PC-3 (cell line): ENCODE results near the gene TMEFF2. TPM values are rescaled to one million over a fixed set of nuclear protein-coding genes. Genes with fewer than 3 reads are reported as not detected.

Experiments
- ATAC-seq: fragments of 200-7000 bp; cut with Tn5 transposase; 2 replicates; pipeline ENCODE4 v1.9.1; 2020; ENCODE audit warnings: mild to moderate bottlenecking, moderate library complexity
- BruUV-seq: library from RNA; stranded (reverse); fragments of 400-500 nt; replicated peaks from 2 replicates; lab custom pipeline; 2021; lab: Mats Ljungman, UMichigan
- CTCF ChIA-PET: fragments of 300-600 bp; sonication (Branson Sonifier 250); formaldehyde crosslinking; loops from one replicate; lab custom pipeline; 2022; ENCODE audit warnings: antibody characterized with exemption; lab: Charles Lee
- POLR2A ChIA-PET: fragments of 300-600 bp; sonication (Branson Sonifier 250); formaldehyde crosslinking; loops from one replicate; lab custom pipeline; 2022; ENCODE audit warnings: antibody characterized with exemption; ENCODE audit not compliant: unreplicated experiment; lab: Charles Lee
- DNase-seq: peaks from one replicate; pipeline ENCODE4 v3.0.0-alpha.2; 2015
- H2AFZ ChIP-seq: fragments of 300-600 bp; sonication (generic); 2 replicates; pipeline ENCODE4 v1.6.0; 2016; ENCODE audit warnings: antibody characterized with exemption, low read length
- H3F3A ChIP-seq: fragments of 300-600 bp; sonication (generic); one replicate; pipeline ENCODE4 v1.6.0; 2017; ENCODE audit warnings: antibody characterized with exemption, low read length, control low read depth, mild to moderate bottlenecking; ENCODE audit not compliant: unreplicated experiment
- H3K27ac ChIP-seq: fragments of 300-600 bp; sonication (generic); 2 replicates; pipeline ENCODE4 v1.5.1; 2016; ENCODE audit warnings: mild to moderate bottlenecking, low read length
- H3K27me3 ChIP-seq: fragments of 300-600 bp; sonication (generic); 2 replicates; pipeline ENCODE4 v1.6.1; 2016; ENCODE audit warnings: low read length, mixed read lengths
- H3K36me3 ChIP-seq: fragments of 300-600 bp; sonication (generic); 2 replicates; pipeline ENCODE4 v1.6.1; 2016; ENCODE audit warnings: low read depth, mixed run types, low read length, mixed read lengths
- H3K4me1 ChIP-seq: fragments of 300-600 bp; sonication (generic); 2 replicates; pipeline ENCODE4 v1.5.1; 2016; ENCODE audit warnings: low read length; ENCODE audit not compliant: insufficient read depth
- H3K4me2 ChIP-seq: fragments of 300-600 bp; sonication (generic); 2 replicates; pipeline ENCODE4 v1.6.0; 2016; ENCODE audit warnings: low read length
- H3K4me3 ChIP-seq: fragments of 300-600 bp; sonication (generic); 2 replicates; pipeline ENCODE4 v1.5.1; 2016; ENCODE audit warnings: mild to moderate bottlenecking, low read length, mixed read lengths
- H3K79me2 ChIP-seq: fragments of 300-600 bp; sonication (generic); 2 replicates; pipeline ENCODE4 v1.6.1; 2017; ENCODE audit warnings: low read length, mixed read lengths
- H3K9ac ChIP-seq: fragments of 300-600 bp; sonication (generic); 2 replicates; pipeline ENCODE4 v1.6.0; 2016; ENCODE audit warnings: mild to moderate bottlenecking, low read length
- H3K9me2 ChIP-seq: fragments of 300-600 bp; sonication (generic); replicated peaks from 2 replicates; pipeline ENCODE4 v1.6.1; 2016; ENCODE audit warnings: mixed run types, low read length, mixed read lengths
- H3K9me3 ChIP-seq: fragments of 300-600 bp; sonication (generic); 2 replicates; pipeline ENCODE4 v1.6.1; 2016; ENCODE audit warnings: low read length, mixed read lengths
- H4K20me1 ChIP-seq: fragments of 300-600 bp; sonication (generic); 2 replicates; pipeline ENCODE4 v1.6.1; 2016; ENCODE audit warnings: low read length, mixed read lengths
- CTCF ChIP-seq: fragments of 300-600 bp; sonication (generic); conservative IDR thresholded peaks from 2 replicates; pipeline ENCODE4 v1.5.1; 2017; ENCODE audit warnings: antibody characterized with exemption, low read depth, mild to moderate bottlenecking, low read length
- EZH2 ChIP-seq: fragments of 300-600 bp; sonication (generic); IDR thresholded peaks from one replicate; pipeline ENCODE4 v1.6.1; 2017; ENCODE audit warnings: antibody characterized with exemption, mild to moderate bottlenecking, low read length; ENCODE audit not compliant: unreplicated experiment
- EZH2phosphoT487 ChIP-seq: fragments of 300-600 bp; sonication (generic); IDR thresholded peaks from 2 replicates; pipeline ENCODE4 v1.6.1; 2018; ENCODE audit warnings: mild to moderate bottlenecking, antibody characterized with exemption, low read length, borderline replicate concordance
- intact Hi-C: fragments of 100-400 bp; cut with micrococcal nuclease; formaldehyde crosslinking; loops from 2 replicates; pipeline ENCODE4 v1.9.0; 2023
- total RNA-seq: library from RNA; depleted of rRNA; stranded (reverse); fragments of >200 nt; gene quantifications from 2 replicates; pipeline ENCODE4 v1.2.3, GENCODE V29; 2014

Gene TMEFF2
- total RNA-seq, 1 experiment from 2014 or later = not detected

DNA sequence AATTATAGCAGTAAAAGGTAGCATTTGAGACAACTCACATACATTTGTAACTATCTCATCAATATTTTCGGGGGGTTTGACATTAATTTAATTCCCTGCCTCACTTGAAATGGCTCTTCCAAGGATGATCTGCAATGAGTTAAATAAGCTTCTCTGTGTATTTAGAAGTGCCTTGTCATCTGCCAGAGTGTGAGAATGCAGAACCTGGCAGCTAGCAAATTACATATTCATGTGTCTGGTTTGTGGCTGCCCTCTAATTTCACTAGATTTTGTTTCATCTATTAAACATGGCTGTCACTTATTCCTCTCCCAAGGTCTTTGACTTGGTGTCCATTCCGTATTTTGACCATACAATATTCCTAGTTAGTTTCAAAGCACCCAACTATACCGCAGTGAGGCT is 189.5 kb downstream of the TMEFF2 start:
- Histone ChIP-seq H3K27me3 (no peaks in the 10 kb centered on the region), H3K9ac (no peak overlapping the region), H3K4me1 (no peaks in the 10 kb centered on the region), H3K4me3 (no peak overlapping the region), H3K9me3 (no peaks in the 10 kb centered on the region), H3K9me2 (no peaks in the 10 kb centered on the region), H3K27ac (no peak overlapping the region), H3K36me3 (no peaks in the 10 kb centered on the region), H2AFZ (no peak overlapping the region), H3K79me2 (no peaks in the 10 kb centered on the region), H3K4me2 (no peak overlapping the region), H4K20me1 (no peaks in the 10 kb centered on the region), H3F3A (no peaks in the 10 kb centered on the region)
- ChIA-PET POLR2A (no interaction called here), CTCF (no interaction called here)
- ATAC-seq = no peak
- no peak for DNase-seq
- no peak for TF ChIP-seq EZH2phosphoT487
- no peak for TF ChIP-seq EZH2
- no peak for TF ChIP-seq CTCF
- intact Hi-C loops = no loop called here
- BruUV-seq = no TSS peak

DNA sequence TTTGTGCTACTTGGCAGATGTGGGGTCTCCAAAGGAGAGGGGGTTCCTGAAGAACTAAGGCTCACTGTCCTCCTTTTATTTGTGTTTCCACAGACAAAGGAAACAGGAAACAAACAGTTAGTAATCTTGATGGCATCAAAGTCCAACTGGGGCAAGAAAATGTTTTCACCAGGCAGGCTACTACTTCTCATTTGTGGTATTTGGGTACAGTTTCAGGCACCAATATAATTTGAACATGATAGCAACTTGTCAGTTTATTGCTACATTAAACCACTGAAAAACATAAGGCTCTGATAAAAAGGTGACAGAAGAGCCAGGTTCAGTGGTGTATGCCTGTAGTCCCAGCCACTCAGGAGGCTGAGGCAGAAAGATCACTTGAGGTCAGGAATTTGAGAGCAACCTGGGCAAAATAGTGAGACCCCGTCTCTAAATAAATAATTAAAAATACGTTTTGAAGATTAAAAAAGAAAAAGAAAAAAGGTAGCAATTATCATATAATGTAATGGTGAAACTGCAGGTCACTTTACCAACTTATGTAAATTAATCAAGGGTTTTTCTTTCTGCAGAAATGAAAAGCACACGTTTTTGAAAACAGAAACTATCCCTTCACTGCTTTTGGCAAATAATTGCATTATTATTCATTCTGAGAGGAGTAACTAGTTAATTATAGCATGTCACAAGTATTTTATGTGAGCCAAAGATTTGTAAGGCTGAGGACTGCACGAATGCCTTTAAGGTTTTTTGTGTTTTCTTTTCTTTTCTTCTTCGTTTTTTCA is 190.4 kb downstream of the TMEFF2 start:
- Histone ChIP-seq H2AFZ (no peak overlapping the region), H4K20me1 (no peaks in the 10 kb centered on the region), H3K27me3 (no peaks in the 10 kb centered on the region), H3K9ac (no peak overlapping the region), H3F3A (no peaks in the 10 kb centered on the region), H3K4me1 (peaks cover under 1% of the 10 kb centered on the region; the same call in 1 of the 2 replicates), H3K4me2 (no peak overlapping the region), H3K9me3 (no peaks in the 10 kb centered on the region), H3K9me2 (no peaks in the 10 kb centered on the region), H3K79me2 (no peaks in the 10 kb centered on the region), H3K36me3 (no peaks in the 10 kb centered on the region), H3K27ac (no peak overlapping the region), H3K4me3 (no peak overlapping the region)
- ATAC-seq = no peak
- no TSS peak for BruUV-seq
- intact Hi-C loops = no loop called here
- ChIA-PET POLR2A (no interaction called here), CTCF (no interaction called here)
- TF ChIP-seq EZH2 (no peak), EZH2phosphoT487 (no peak), CTCF (no peak)
- no peak for DNase-seq

DNA sequence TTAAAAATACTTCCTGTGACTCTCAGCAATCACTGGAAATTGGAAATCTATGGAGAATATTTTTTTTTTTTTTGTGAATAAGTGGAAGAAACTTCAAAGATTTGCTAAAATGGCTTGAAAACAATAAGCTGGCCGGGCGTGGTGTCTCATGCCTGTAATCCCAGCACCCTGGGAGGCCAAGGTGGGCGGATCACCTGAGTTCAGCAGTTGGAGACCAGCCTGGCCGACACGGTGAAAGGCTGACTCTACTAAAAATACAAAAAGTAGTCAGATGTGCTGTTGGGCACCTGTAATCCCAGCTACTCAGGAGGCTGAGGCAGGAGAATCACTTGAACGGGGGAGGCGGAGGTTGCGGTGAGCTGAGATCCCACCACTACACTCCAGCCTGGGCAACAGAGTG is 192.3 kb downstream of the TMEFF2 start:
- H3K79me2 ChIP-seq = no peaks in the 10 kb centered on the region
- CTCF ChIA-PET = no interaction called here
- no peak for DNase-seq

More for the DNA sequence above, 192.3 kb downstream of the TMEFF2 start:
- H3K9me3 ChIP-seq = no peaks in the 10 kb centered on the region
- H3K27ac ChIP-seq = no peak overlapping the region
- BruUV-seq = no TSS peak
- no peaks in the 10 kb centered on the region for H3K9me2 ChIP-seq
- H4K20me1 ChIP-seq = no peaks in the 10 kb centered on the region
- POLR2A ChIA-PET = no interaction called here
- TF ChIP-seq EZH2 (no peak), EZH2phosphoT487 (no peak), CTCF (no peak)
- peaks cover 5% of the 10 kb centered on the region for H3K4me1 ChIP-seq
- ATAC-seq = no peak
- H3K9ac ChIP-seq = no peak overlapping the region
- H3K27me3 ChIP-seq = no peaks in the 10 kb centered on the region
- no peak overlapping the region for H3K4me2 ChIP-seq
- no peaks in the 10 kb centered on the region for H3F3A ChIP-seq
- no peak overlapping the region for H3K4me3 ChIP-seq
- intact Hi-C loops = no loop called here
- H2AFZ ChIP-seq = no peak overlapping the region
- H3K36me3 ChIP-seq = no peaks in the 10 kb centered on the region
